T-helper 1 cell treated with Interleukin-12 subunit alpha and Interleukin-12 subunit beta and Interleukin-4 antibody, amounts not matched to agents 30 μg/mL and 1 μg/mL, for 36 hours (primary cell): ENCODE measurements around the gene CALB2.

ENCODE experiments used
- H3K27ac Mint-ChIP-seq: one replicate; pipeline ENCODE4 v1.8.0; 2021; ENCODE audit warnings: mild to moderate bottlenecking, mixed read lengths
- H3K27me3 Mint-ChIP-seq: one replicate; pipeline ENCODE4 v1.8.0; 2021; ENCODE audit warnings: low read depth, mixed read lengths
- H3K36me3 Mint-ChIP-seq: one replicate; pipeline ENCODE4 v1.8.0; 2021; ENCODE audit warnings: low read depth, mixed read lengths
- H3K4me1 Mint-ChIP-seq: one replicate; pipeline ENCODE4 v1.8.0; 2021; ENCODE audit warnings: low read depth, mixed read lengths
- H3K4me3 Mint-ChIP-seq: one replicate; pipeline ENCODE4 v1.8.0; 2021; ENCODE audit warnings: mild to moderate bottlenecking, moderate library complexity, mixed read lengths
- H3K9me3 Mint-ChIP-seq: one replicate; pipeline ENCODE4 v1.8.0; 2021; ENCODE audit warnings: mixed read lengths

Gene CALB2

GRCh38 chr16:71421911-71422310, 63.4 kb downstream of the CALB2 start:
- peaks cover 32% of the 10 kb centered on the region for H3K27me3 Mint-ChIP-seq
- H3K9me3 Mint-ChIP-seq = no peaks in the 10 kb centered on the region
- H3K36me3 Mint-ChIP-seq = no peaks in the 10 kb centered on the region
- H3K4me1 Mint-ChIP-seq = peaks cover 3% of the 10 kb centered on the region
- no peak overlapping the region for H3K4me3 Mint-ChIP-seq
- H3K27ac Mint-ChIP-seq = no peak overlapping the region

GRCh38 chr16:71423016-71423415, 64.5 kb downstream of the CALB2 start:
- no peaks in the 10 kb centered on the region for H3K9me3 Mint-ChIP-seq
- H3K27me3 Mint-ChIP-seq = peaks cover 37% of the 10 kb centered on the region
- no peaks in the 10 kb centered on the region for H3K36me3 Mint-ChIP-seq
- peaks cover 3% of the 10 kb centered on the region for H3K4me1 Mint-ChIP-seq
- H3K27ac Mint-ChIP-seq = no peak overlapping the region
- no peak overlapping the region for H3K4me3 Mint-ChIP-seq

GRCh38 chr16:71423865-71424264, 65.3 kb downstream of the CALB2 start:
- Mint-ChIP-seq H3K4me3 (no peak overlapping the region), H3K36me3 (no peaks in the 10 kb centered on the region), H3K9me3 (no peaks in the 10 kb centered on the region), H3K4me1 (peaks cover 3% of the 10 kb centered on the region), H3K27ac (no peak overlapping the region), H3K27me3 (peaks cover 32% of the 10 kb centered on the region)

- Mint-ChIP-seq H3K9me3 (no peaks in the 10 kb centered on the region), H3K4me1 (peaks cover 3% of the 10 kb centered on the region), H3K27ac (no peak overlapping the region), H3K36me3 (no peaks in the 10 kb centered on the region), H3K4me3 (no peak overlapping the region), H3K27me3 (peaks cover 32% of the 10 kb centered on the region)
Observed at GRCh38 chr16:71424626-71425025, 66.1 kb downstream of the CALB2 start.

- peaks cover 32% of the 10 kb centered on the region for H3K27me3 Mint-ChIP-seq
- H3K4me1 Mint-ChIP-seq = peaks cover 3% of the 10 kb centered on the region
- no peaks in the 10 kb centered on the region for H3K9me3 Mint-ChIP-seq
- H3K27ac Mint-ChIP-seq = no peak overlapping the region
- no peaks in the 10 kb centered on the region for H3K36me3 Mint-ChIP-seq
- no peak overlapping the region for H3K4me3 Mint-ChIP-seq
Observed at GRCh38 chr16:71425746-71426068, 67.2 kb downstream of the CALB2 start.

GRCh38 chr16:71426069-71426879, 67.8 kb downstream of the CALB2 start:
- Mint-ChIP-seq H3K9me3 (no peaks in the 10 kb centered on the region), H3K27ac (no peak overlapping the region), H3K27me3 (peaks cover 32% of the 10 kb centered on the region), H3K36me3 (no peaks in the 10 kb centered on the region), H3K4me1 (peaks cover 3% of the 10 kb centered on the region), H3K4me3 (no peak overlapping the region)

GRCh38 chr16:71426880-71427615, 68.5 kb downstream of the CALB2 start:
- no peak overlapping the region for H3K4me3 Mint-ChIP-seq

GRCh38 chr16:71428385-71428784, 69.9 kb downstream of the CALB2 start:
- Mint-ChIP-seq H3K9me3 (no peaks in the 10 kb centered on the region), H3K4me3 (no peak overlapping the region), H3K36me3 (no peaks in the 10 kb centered on the region), H3K27me3 (peaks cover 32% of the 10 kb centered on the region), H3K4me1 (peaks cover 3% of the 10 kb centered on the region), H3K27ac (no peak overlapping the region)

More at GRCh38 chr16:71426880-71427615, 68.5 kb downstream of the CALB2 start:
- H3K9me3 Mint-ChIP-seq = no peaks in the 10 kb centered on the region
- H3K27ac Mint-ChIP-seq = no peak overlapping the region
- peaks cover 3% of the 10 kb centered on the region for H3K4me1 Mint-ChIP-seq
- no peaks in the 10 kb centered on the region for H3K36me3 Mint-ChIP-seq
- H3K27me3 Mint-ChIP-seq = peaks cover 32% of the 10 kb centered on the region

GRCh38 chr16:71428883-71429282, 70.4 kb downstream of the CALB2 start:
- peaks cover 3% of the 10 kb centered on the region for H3K4me1 Mint-ChIP-seq
- no peak overlapping the region for H3K4me3 Mint-ChIP-seq
- H3K27ac Mint-ChIP-seq = no peak overlapping the region
- peaks cover 31% of the 10 kb centered on the region for H3K27me3 Mint-ChIP-seq
- no peaks in the 10 kb centered on the region for H3K9me3 Mint-ChIP-seq
- no peaks in the 10 kb centered on the region for H3K36me3 Mint-ChIP-seq

- H3K27me3 Mint-ChIP-seq = peaks cover 26% of the 10 kb centered on the region
Observed at GRCh38 chr16:71429581-71429980, 71.1 kb downstream of the CALB2 start.

GRCh38 chr16:71430744-71431143, 72.2 kb downstream of the CALB2 start:
- Mint-ChIP-seq H3K9me3 (no peaks in the 10 kb centered on the region), H3K36me3 (no peaks in the 10 kb centered on the region), H3K27me3 (peaks cover 16% of the 10 kb centered on the region), H3K4me1 (peaks cover 3% of the 10 kb centered on the region), H3K27ac (no peak overlapping the region), H3K4me3 (no peak overlapping the region)

More at GRCh38 chr16:71429581-71429980, 71.1 kb downstream of the CALB2 start:
- peaks cover 3% of the 10 kb centered on the region for H3K4me1 Mint-ChIP-seq
- H3K36me3 Mint-ChIP-seq = no peaks in the 10 kb centered on the region
- no peak overlapping the region for H3K4me3 Mint-ChIP-seq
- no peak overlapping the region for H3K27ac Mint-ChIP-seq
- H3K9me3 Mint-ChIP-seq = no peaks in the 10 kb centered on the region

GRCh38 chr16:71431176-71431575, 72.7 kb downstream of the CALB2 start:
- no peak overlapping the region for H3K27ac Mint-ChIP-seq
- H3K27me3 Mint-ChIP-seq = peaks cover 12% of the 10 kb centered on the region
- peaks cover 3% of the 10 kb centered on the region for H3K4me1 Mint-ChIP-seq
- no peaks in the 10 kb centered on the region for H3K36me3 Mint-ChIP-seq
- no peak overlapping the region for H3K4me3 Mint-ChIP-seq
- H3K9me3 Mint-ChIP-seq = no peaks in the 10 kb centered on the region

GRCh38 chr16:71431991-71432390, 73.5 kb downstream of the CALB2 start:
- peaks cover 4% of the 10 kb centered on the region for H3K27me3 Mint-ChIP-seq
- H3K4me1 Mint-ChIP-seq = no peaks in the 10 kb centered on the region
- H3K36me3 Mint-ChIP-seq = no peaks in the 10 kb centered on the region
- no peaks in the 10 kb centered on the region for H3K9me3 Mint-ChIP-seq
- no peak overlapping the region for H3K4me3 Mint-ChIP-seq
- no peak overlapping the region for H3K27ac Mint-ChIP-seq

- Mint-ChIP-seq H3K4me1 (no peaks in the 10 kb centered on the region), H3K9me3 (no peaks in the 10 kb centered on the region), H3K4me3 (no peak overlapping the region), H3K27ac (no peak overlapping the region), H3K36me3 (no peaks in the 10 kb centered on the region), H3K27me3 (no peaks in the 10 kb centered on the region)
Observed at GRCh38 chr16:71432906-71433305, 74.4 kb downstream of the CALB2 start.

GRCh38 chr16:71436473-71436872, 78.0 kb downstream of the CALB2 start:
- H3K4me1 Mint-ChIP-seq = no peaks in the 10 kb centered on the region
- no peak overlapping the region for H3K4me3 Mint-ChIP-seq
- no peaks in the 10 kb centered on the region for H3K27me3 Mint-ChIP-seq
- H3K9me3 Mint-ChIP-seq = no peaks in the 10 kb centered on the region
- H3K36me3 Mint-ChIP-seq = no peaks in the 10 kb centered on the region
- H3K27ac Mint-ChIP-seq = no peak overlapping the region
